GM21825 (cell line): ENCODE data around the gene SLC25A44.

Source experiments
- ATAC-seq: cut with Tn5 transposase; IDR thresholded peaks from one replicate; pipeline ENCODE4 v1.9.1; 2021; ENCODE audit warnings: mild to moderate bottlenecking, moderate library complexity; ENCODE audit not compliant: unreplicated experiment

Gene SLC25A44

GRCh38 chr1:156193488-156194299 lies at the start of gene SLC25A44:
SLC25A44 (plus strand) TSS chr1:156194104; CDS start chr1:156199848, 5,744 bp downstream.
- peak; percentile 92 for ATAC-seq

DNA sequence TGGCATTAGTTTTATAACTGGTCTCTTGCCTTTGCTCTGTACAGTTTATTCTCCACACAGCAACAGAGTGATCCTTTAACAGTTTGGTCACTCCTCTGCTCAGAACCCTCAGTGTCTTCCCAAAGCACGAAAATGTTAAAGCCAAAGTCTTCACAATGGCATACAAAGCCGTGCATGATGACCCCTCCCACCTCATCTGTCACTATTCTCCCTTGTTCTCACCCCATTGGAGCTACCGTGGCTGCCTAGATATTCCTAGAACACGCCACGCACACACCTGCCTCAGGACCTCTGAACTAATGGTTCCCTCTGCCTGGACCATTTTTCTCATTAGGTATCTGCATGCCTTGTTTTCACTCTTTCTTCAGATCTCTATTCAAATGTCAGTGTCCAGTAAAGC lies 49.2 kb upstream of the SLC25A44 start:
- no peak for ATAC-seq

DNA sequence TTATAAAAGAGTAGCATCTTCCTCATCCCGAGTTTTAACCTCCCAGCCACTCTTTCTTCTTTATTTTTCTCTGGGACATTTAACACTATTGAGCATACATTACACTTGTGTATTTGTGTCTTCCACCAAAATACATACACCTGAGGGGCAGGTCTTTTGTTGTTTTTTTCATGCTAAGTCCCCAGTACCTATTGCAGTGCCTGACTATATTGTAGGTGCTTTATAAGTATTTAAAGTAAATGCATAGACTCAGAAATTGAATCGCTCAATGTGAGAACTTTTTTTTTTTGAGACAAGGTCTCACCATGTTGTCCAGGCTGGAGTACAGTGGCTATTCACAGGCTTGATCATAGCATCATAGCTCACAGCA lies 48.3 kb upstream of the SLC25A44 start:
- ATAC-seq: no peak

DNA sequence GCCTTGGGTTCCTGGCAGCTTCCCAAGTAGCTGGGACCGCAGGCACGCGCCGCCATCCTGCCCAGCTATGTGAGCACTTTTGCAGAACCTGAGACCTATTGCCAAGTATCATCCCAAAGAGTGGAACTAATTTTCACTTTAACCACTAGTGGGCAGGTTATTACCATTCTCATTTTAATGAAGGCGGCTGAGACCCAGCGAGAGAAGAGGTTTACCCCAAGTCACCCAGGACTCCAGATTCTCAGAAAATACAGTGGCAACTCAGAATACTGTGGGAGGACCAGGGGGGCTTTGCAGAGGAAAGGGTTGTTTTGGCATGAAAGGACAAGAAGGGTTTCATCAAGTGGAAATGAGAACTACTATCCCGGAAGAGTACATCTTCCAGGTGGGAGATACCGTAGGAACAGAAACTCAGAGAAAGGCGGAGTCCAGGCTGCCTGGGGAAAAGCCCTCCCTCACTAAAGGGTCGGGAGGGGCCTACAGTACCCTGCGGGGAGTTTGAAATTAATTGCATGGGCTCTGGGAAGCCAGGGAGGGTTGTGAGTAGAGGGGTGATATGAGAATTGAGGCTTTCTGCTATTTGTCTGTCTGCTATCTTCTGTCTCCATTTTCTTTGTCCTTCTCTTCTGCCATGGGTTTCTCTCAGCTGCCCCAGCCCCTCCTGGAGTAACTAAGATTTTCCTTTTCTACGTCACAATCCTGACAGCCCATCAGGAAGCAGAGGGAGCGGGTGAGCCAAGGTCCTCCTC lies 47.7 kb upstream of the SLC25A44 start:
- ATAC-seq: no peak

GRCh38 chr1:156146769-156147405 lies 47.0 kb upstream of the SLC25A44 start:
- no peak for ATAC-seq

DNA sequence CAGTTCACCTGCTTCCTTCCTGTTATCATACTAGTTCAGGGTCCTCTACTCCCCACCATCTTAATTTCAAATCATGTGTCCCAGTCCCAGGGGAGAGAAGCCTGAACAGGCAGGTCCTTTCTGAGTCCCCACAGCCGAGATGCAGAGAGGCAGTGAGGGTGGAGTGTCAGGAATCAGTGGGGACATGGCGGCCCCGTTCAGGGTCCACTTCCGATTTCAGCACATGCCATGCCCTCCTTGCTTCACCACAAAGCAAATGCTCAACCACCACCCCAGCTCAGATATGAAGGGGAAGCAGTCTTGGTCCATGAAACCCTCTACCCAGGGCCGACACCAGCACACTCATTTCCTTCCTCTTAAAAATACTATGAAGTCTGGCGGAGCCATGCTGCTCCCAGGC lies 45.7 kb upstream of the SLC25A44 start:
- ATAC-seq: no peak

DNA sequence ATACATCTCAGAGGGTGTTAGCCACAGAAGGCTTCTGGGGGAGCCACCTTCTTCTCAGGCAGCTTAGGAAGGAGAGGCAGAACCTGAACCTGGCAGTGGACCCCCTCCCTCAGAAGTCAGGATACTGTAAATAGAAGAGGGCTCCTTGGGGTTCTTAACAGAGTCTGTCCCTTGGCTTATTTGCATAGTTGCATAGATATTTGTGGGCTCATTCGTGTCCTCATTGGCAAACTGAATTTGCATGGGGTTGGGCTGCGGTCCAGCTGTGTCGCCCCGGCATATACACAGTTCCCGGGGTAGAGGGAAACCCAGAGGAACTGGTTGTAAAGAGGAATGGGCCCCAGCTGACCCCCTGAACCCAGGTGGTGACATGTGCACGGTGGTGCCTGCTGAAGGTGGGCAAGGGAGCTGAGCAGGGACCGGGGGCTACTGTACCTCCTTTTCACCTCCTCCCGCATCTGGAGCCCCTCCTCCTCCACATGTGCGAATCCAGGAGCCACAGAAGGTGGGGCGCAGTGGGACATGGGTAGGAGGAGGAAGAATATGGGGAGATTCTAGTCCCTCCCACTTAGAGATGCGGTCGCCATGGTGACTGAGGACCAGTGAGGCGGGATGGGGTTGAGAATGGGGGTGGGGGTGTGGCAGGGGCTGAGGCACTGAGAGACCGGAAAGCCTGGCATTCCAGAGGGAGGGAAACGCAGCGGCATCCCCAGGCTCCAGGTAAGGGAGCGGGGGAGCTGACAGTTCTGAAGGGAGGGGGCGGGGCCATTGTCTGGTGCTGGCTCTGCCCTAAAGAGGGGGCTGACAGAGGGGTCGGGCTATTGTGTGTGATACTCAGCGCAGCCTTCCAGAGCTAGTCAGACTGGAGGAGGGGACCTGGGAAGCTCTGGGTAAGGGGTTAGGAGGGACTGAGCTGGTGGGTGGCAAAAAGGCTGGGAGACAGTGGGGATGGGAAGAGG lies 44.3 kb upstream of the SLC25A44 start:
- ATAC-seq: peak; percentile 32

GRCh38 chr1:156150333-156151011 lies 43.4 kb upstream of the SLC25A44 start:
- no peak for ATAC-seq

DNA sequence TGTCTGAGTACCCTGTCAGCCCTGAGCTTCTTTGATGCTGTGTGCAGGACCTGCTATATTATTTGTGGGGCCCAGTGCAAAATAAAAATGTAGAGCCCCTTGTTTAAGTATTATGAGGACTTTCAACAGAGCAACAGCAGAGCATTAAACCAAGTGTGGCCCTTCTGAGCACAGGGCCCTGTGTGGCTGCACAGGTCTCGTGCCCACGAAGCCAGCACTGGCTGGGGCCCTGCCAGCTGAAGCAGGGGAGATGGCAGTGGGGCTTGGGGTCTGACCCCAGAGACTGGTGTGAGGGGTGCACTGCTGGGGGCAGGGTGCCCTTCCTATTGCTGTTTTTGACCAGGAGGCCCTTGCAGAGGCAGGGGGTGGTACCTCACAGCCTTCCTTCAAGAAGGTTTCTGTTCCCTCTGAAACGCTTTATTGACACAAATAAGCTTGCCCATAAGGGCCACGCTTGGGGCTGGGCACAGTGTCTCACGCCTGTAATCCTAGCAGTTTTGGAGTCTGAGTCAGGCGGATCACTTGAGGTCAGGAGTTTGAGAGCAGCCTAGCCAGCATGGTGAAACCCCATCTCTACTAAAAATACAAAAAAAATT lies 42.7 kb upstream of the SLC25A44 start:
- ATAC-seq: no peak

GRCh38 chr1:156152628-156153027 lies 41.3 kb upstream of the SLC25A44 start:
- ATAC-seq: no peak

GRCh38 chr1:156153362-156153761 lies 40.5 kb upstream of the SLC25A44 start, which contains the start of gene SEMA4A:
SEMA4A (plus strand) TSS chr1:156153585; CDS start chr1:156154579, 994 bp downstream.
- no peak for ATAC-seq

DNA sequence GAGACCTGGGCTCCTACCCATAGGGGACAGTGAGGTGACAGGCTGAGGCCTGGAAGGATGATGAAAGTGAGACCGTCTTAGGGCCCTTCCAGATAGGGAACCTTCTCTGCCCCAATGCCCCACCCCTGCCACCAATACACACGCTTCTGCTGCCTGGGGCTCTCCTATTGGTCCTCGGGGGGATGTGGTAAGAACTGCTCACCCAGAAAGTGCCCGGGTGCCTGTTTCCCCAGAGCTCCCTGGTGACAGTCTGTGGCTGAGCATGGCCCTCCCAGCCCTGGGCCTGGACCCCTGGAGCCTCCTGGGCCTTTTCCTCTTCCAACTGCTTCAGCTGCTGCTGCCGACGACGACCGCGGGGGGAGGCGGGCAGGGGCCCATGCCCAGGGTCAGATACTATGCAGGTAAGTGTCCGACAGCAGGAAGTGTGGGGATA lies 39.6 kb upstream of the SLC25A44 start:
- peak; percentile 46 for ATAC-seq

DNA sequence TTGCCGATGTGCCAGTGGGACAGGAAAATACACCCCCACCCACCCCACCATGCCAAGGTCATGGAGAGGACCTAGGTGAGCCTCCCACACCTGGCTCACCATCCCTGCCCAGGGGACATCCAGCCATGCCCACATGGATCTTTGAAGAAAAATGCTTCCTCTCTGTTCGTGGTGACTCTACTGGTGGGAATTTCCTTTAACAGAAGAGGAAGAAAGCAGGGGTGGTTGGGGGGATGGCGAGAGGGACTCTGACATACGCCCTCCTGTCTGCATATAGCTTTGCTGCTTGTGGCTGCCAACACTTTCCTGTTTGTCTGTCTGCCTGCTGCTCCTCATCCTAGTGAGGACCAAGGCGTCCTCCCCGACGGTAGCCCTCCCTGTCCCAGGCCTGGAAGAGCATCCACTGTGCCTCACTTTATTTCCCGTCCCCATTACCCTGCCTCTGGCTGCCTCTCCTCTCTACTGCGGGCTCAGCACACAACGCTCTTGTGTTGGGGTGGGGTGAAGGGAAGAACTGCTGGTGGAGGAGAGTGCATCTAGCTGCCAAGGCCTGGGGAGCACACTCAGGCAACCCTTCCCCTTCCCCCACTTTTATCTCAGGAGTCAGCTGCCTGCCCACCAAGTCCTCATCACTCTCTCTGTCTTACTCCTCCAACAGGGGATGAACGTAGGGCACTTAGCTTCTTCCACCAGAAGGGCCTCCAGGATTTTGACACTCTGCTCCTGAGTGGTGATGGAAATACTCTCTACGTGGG lies 38.0 kb upstream of the SLC25A44 start:
- no peak for ATAC-seq

GRCh38 chr1:156157506-156157905 lies 36.4 kb upstream of the SLC25A44 start:
- no peak for ATAC-seq

GRCh38 chr1:156157966-156158365 lies 35.9 kb upstream of the SLC25A44 start:
- no peak for ATAC-seq

GRCh38 chr1:156160000-156160742 lies 33.7 kb upstream of the SLC25A44 start:
- no peak for ATAC-seq

- no peak for ATAC-seq
Observed at GRCh38 chr1:156160743-156161171, 33.1 kb upstream of the SLC25A44 start.

DNA sequence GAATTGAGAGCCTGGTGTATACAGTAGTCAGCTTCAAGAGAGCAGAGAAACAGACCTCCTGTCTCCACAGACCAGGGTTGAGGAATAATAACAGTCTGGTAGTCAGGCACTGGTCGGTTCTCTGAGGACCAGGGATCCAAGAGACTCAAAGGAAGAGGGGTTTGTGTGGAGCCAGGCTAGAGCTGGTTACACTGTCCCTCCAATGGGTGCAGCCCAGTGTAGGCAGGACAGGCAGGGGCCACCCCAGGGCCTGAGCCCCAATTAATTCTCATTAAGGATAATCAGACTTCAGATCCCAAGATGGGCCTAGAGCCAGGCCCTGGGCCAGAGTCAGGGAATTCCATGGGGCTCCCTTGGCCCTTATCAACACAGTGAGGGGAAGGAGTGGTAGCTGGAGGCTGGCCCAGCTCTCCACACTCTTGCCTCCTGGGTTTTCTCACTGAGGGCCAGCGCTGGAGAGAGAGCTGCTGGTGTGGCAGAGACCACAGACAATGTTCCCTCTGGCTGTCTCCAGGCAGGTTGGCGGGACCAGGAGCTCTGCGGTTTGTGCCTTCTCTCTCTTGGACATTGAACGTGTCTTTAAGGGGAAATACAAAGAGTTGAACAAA lies 31.4 kb upstream of the SLC25A44 start:
- no peak for ATAC-seq
